HPDE6-E6E7 (cell line): ENCODE data around the gene DIPK1C.

Source experiments
- DNase-seq: peaks from one replicate; pipeline ENCODE4 v3.0.0; 2011; ENCODE audit warnings: missing footprints; ENCODE audit errors: extremely low spot score

The DIPK1C gene

GRCh38 chr18:74482697-74483096 lies 25.6 kb upstream of the DIPK1C start:
- DNase-seq: no peak

GRCh38 chr18:74480149-74480651 lies 23.1 kb upstream of the DIPK1C start:
- DNase-seq: no peak

- no peak for DNase-seq
Measured at GRCh38 chr18:74479486-74480148, 22.5 kb upstream of the DIPK1C start.

- no peak for DNase-seq
Measured at GRCh38 chr18:74478880-74479279, 21.8 kb upstream of the DIPK1C start.

- DNase-seq: no peak
Measured at GRCh38 chr18:74478316-74478715, 21.2 kb upstream of the DIPK1C start.

GRCh38 chr18:74477771-74478170 lies 20.7 kb upstream of the DIPK1C start:
- no peak for DNase-seq

- no peak for DNase-seq
Measured at GRCh38 chr18:74476140-74476539, 19.0 kb upstream of the DIPK1C start.

- DNase-seq: no peak
Measured at GRCh38 chr18:74473976-74474640, 17.0 kb upstream of the DIPK1C start.

- DNase-seq: no peak
Measured at GRCh38 chr18:74472312-74472711, 15.2 kb upstream of the DIPK1C start.

GRCh38 chr18:74468547-74469061 lies 11.5 kb upstream of the DIPK1C start:
- DNase-seq: no peak

- no peak for DNase-seq
Measured at GRCh38 chr18:74465775-74466174, 8.7 kb upstream of the DIPK1C start.

GRCh38 chr18:74463983-74464382 lies 6.9 kb upstream of the DIPK1C start:
- DNase-seq: no peak

GRCh38 chr18:74463254-74463653 lies 6.1 kb upstream of the DIPK1C start:
- DNase-seq: no peak

- DNase-seq: no peak
Measured at GRCh38 chr18:74460825-74461224, 3.7 kb upstream of the DIPK1C start.

- DNase-seq: no peak
Measured at GRCh38 chr18:74459889-74460288, 2.8 kb upstream of the DIPK1C start.

GRCh38 chr18:74457725-74458421 lies 765 bp upstream of the DIPK1C start:
- DNase-seq: no peak

- DNase-seq: no peak
Measured at GRCh38 chr18:74456349-74457042, 612 bp downstream of the DIPK1C start.

- no peak for DNase-seq
Measured at GRCh38 chr18:74456017-74456348, 1.1 kb downstream of the DIPK1C start.

GRCh38 chr18:74455386-74455785 lies 1.7 kb downstream of the DIPK1C start:
- DNase-seq: no peak

- DNase-seq: no peak
Measured at GRCh38 chr18:74454279-74454751, 2.8 kb downstream of the DIPK1C start.

GRCh38 chr18:74453642-74454198 lies 3.4 kb downstream of the DIPK1C start:
- DNase-seq: no peak
